SK-N-MC (cell line): Measurements from ENCODE around the gene TMPRSS9.

Source experiments
- EZH2 ChIP-seq: fragments of 200-600 bp; sonication (generic); IDR thresholded peaks from one replicate; pipeline ENCODE4 v1.6.1; 2017; ENCODE audit warnings: antibody characterized with exemption
- FOXP2 ChIP-seq: optimal IDR thresholded peaks from 2 replicates; pipeline ENCODE3; 2011; ENCODE audit warnings: mild to moderate bottlenecking, moderate library complexity; ENCODE audit not compliant: insufficient read depth; ENCODE audit errors: extremely low read length, control extremely low read depth
- POLR2AphosphoS5 ChIP-seq: IDR thresholded peaks from 2 replicates; pipeline ENCODE4 v1.6.1; 2012; ENCODE audit warnings: mild to moderate bottlenecking, low read depth, low read length, borderline replicate concordance

DNA sequence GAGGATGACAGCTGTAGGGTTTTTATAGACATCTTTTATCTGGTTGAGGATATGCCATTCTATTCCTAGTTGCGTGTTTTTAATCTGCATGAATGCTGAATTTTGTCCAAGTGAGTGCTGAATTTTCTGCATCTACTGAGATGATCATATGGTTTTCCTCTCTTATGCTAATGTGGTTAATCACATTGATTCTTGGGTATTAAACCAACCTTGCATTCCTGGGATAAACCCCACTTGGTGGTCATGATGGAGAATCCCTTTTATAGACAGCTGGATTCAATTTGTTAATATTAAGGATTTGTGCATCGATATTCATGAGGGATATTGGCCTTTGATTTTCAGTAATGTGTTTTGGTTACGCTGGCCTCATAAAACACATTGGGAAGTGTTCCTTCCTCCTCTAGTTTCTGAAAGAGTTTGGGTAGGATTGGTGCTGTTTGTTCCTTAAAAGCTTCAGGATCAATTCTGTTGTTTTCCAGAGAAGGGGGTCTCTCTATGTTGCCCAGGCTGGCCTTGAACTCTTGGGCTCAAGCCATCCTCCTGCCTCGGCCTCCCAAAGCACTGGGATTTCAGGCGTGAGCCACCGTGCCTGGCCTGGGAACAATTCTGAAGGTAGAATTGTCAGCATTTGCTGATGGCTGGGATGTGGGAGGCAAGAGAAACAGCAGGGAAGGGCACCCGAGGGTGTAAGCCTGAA, 44.8 kb upstream of the TMPRSS9 start:
- no peak for TF ChIP-seq POLR2AphosphoS5
- TF ChIP-seq EZH2 = no peak
- TF ChIP-seq FOXP2 = no peak
